Vagina (tissue), 2 donors: Measurements from ENCODE around the gene PARVB. TPM values are rescaled to one million over a fixed set of nuclear protein-coding genes. Genes with fewer than 3 reads are reported as not detected.

ENCODE experiments used
- DNase-seq, 2 donors: peaks; one replicate each; pipeline ENCODE4 v3.0.0-alpha.2; 2017; ENCODE audit errors: extremely low spot score in 2 of 2
- H3K27ac ChIP-seq: fragments of 200-600 bp; sonication (generic); one replicate; pipeline ENCODE4 v1.5.1; 2019
- H3K27me3 ChIP-seq: fragments of 200-600 bp; sonication (generic); one replicate; pipeline ENCODE4 v1.5.1; 2019
- H3K36me3 ChIP-seq, 2 donors: fragments of 200-600 bp; sonication (generic); one replicate each; pipeline ENCODE4 v1.5.1; 2017 to 2019
- H3K4me1 ChIP-seq: fragments of 200-600 bp; sonication (generic); one replicate; pipeline ENCODE4 v1.5.1; 2019
- H3K4me3 ChIP-seq, 2 donors: fragments of 200-600 bp; sonication (generic); 1 replicate in 1 of 2; 2 replicates in 1 of 2; pipeline ENCODE4 v1.5.1; 2016 to 2019
- H3K9me3 ChIP-seq: fragments of 200-600 bp; sonication (generic); one replicate; pipeline ENCODE4 v1.5.1; 2019
- CTCF ChIP-seq, 3 experiments: fragments of 450-650 bp in 2 of 3; fragments of 200-600 bp in 1 of 3; sonication (generic) in 1 of 3; IDR thresholded peaks; one replicate each; pipeline ENCODE4 v1.5.1; 2017 to 2019; ENCODE audit warnings: antibody characterized with exemption in 3 of 3, mild to moderate bottlenecking in 2 of 3, moderate library complexity in 2 of 3
- POLR2A ChIP-seq, 2 donors: fragments of 450-650 bp; IDR thresholded peaks; one replicate each; pipeline ENCODE4 v1.6.1; 2017; ENCODE audit warnings: antibody characterized with exemption in 2 of 2, mild to moderate bottlenecking in 2 of 2, moderate library complexity in 2 of 2
- POLR2AphosphoS5 ChIP-seq, 2 donors: sonication (generic); formaldehyde crosslinking; IDR thresholded peaks; one replicate each; pipeline ENCODE4 v1.9.0; 2017; ENCODE audit warnings: antibody characterized with exemption in 2 of 2, mild to moderate bottlenecking in 2 of 2, low read depth in 1 of 2; ENCODE audit not compliant: insufficient read depth in 1 of 2
- intact Hi-C: fragments of 100-400 bp; cut with DNase I; formaldehyde crosslinking; loops from one replicate; pipeline ENCODE4 v1.15.1; 2023
- total RNA-seq: library from RNA; depleted of rRNA; stranded (reverse); fragments of >200 nt; gene quantifications from one replicate; pipeline ENCODE4 v1.2.3, GENCODE V29; 2016

The PARVB gene
- total RNA-seq, 1 donor from 2014 or later: 11.3 TPM

GRCh38 chr22:44207173-44207980 is 183.3 kb downstream of the PARVB start:
- no peak for TF ChIP-seq POLR2A (IDR thresholded peaks at IDR 0.05)
- TF ChIP-seq CTCF (IDR thresholded peaks at IDR 0.05): no peak
- no peak for TF ChIP-seq POLR2AphosphoS5 (IDR thresholded peaks at IDR 0.05; ENCODE audit: insufficient read depth in 1 of 2, low read depth in 1 of 2)
- intact Hi-C loops: no loop called here
- DNase-seq: no peak
- no peaks in the 10 kb centered on the region for H3K36me3 ChIP-seq
- H3K9me3 ChIP-seq: no peaks in the 10 kb centered on the region
- no peak overlapping the region for H3K27ac ChIP-seq
- peaks cover 10% of the 10 kb centered on the region for H3K4me1 ChIP-seq
- H3K4me3 ChIP-seq: no peak overlapping the region
- no peaks in the 10 kb centered on the region for H3K27me3 ChIP-seq

DNA sequence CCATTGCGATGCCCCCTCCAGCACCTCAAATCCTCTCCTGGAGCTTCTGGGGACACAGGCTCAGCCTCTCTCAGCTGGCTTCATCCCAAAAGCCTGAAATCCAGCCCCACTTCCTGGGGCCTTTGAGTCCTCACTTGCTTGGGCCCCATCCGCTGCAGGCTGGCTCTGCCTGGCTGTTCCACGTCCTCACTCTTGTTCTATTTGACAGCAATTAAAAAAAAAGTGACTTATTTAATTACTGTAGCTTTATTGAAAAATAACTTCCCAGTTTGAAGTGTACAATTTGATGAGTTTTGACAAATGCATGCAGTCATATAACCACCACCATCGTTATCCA is 183.8 kb downstream of the PARVB start:
- Histone ChIP-seq H3K4me3 (no peak overlapping the region), H3K4me1 (peaks cover 15% of the 10 kb centered on the region), H3K27me3 (no peaks in the 10 kb centered on the region), H3K27ac (no peak overlapping the region), H3K9me3 (no peaks in the 10 kb centered on the region), H3K36me3 (no peaks in the 10 kb centered on the region)
- intact Hi-C loops: no loop called here
- no peak for DNase-seq
- no peak for TF ChIP-seq POLR2A (IDR thresholded peaks at IDR 0.05)
- TF ChIP-seq POLR2AphosphoS5 (IDR thresholded peaks at IDR 0.05; ENCODE audit: insufficient read depth in 1 of 2, low read depth in 1 of 2): no peak
- no peak for TF ChIP-seq CTCF (IDR thresholded peaks at IDR 0.05)

DNA sequence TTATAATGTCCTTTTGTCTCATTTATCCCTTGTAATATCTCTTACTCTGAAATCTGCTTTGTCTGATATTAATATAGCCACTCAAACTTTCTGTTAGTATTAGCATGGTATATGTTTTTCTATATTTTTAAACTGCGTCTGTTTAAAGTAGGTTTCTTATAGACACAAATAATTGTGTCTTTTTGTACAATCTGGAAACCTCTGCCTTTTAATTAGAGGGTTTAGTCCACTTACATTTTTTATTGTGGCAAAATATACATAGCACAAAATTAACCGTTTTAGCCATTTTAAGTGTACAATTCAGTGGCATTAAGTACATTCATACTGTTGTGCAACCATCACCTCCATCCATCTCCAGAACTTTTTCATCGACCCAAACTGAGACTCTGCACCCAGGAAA is 185.2 kb downstream of the PARVB start:
- Histone ChIP-seq H3K9me3 (no peaks in the 10 kb centered on the region), H3K4me1 (peaks cover 17% of the 10 kb centered on the region), H3K4me3 (no peak overlapping the region), H3K36me3 (no peaks in the 10 kb centered on the region), H3K27ac (no peak overlapping the region), H3K27me3 (no peaks in the 10 kb centered on the region)
- intact Hi-C loops: no loop called here
- TF ChIP-seq POLR2A (IDR thresholded peaks at IDR 0.05) (no peak), POLR2AphosphoS5 (IDR thresholded peaks at IDR 0.05; ENCODE audit: insufficient read depth in 1 of 2, low read depth in 1 of 2) (no peak), CTCF (IDR thresholded peaks at IDR 0.05) (no peak)
- DNase-seq: no peak

DNA sequence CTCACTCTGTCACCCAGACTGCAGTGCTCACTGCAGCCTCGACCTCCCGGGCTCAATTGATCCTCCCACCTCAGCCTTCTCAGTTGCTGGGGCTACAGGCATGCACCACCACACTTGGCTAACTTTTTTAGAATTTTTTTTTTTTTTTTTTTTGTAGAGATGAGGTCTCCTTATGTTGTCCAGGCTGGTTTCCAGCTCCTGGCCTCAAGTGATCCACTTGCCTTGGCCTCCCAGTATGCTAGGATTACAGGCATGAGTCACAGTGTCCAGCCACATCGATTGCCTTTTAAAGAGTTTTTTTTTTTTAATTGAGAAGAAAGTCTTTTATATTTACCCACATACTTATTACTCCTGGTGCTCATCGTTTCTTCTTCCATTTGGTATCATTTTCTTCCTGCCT is 186.6 kb downstream of the PARVB start:
- Histone ChIP-seq H3K27ac (no peak overlapping the region), H3K4me3 (no peak overlapping the region), H3K4me1 (peaks cover 17% of the 10 kb centered on the region), H3K36me3 (no peaks in the 10 kb centered on the region), H3K27me3 (no peaks in the 10 kb centered on the region), H3K9me3 (no peaks in the 10 kb centered on the region)
- DNase-seq: no peak
- intact Hi-C loops: no loop called here
- TF ChIP-seq POLR2A (IDR thresholded peaks at IDR 0.05) (no peak), CTCF (IDR thresholded peaks at IDR 0.05) (no peak), POLR2AphosphoS5 (IDR thresholded peaks at IDR 0.05; ENCODE audit: insufficient read depth in 1 of 2, low read depth in 1 of 2) (no peak)

DNA sequence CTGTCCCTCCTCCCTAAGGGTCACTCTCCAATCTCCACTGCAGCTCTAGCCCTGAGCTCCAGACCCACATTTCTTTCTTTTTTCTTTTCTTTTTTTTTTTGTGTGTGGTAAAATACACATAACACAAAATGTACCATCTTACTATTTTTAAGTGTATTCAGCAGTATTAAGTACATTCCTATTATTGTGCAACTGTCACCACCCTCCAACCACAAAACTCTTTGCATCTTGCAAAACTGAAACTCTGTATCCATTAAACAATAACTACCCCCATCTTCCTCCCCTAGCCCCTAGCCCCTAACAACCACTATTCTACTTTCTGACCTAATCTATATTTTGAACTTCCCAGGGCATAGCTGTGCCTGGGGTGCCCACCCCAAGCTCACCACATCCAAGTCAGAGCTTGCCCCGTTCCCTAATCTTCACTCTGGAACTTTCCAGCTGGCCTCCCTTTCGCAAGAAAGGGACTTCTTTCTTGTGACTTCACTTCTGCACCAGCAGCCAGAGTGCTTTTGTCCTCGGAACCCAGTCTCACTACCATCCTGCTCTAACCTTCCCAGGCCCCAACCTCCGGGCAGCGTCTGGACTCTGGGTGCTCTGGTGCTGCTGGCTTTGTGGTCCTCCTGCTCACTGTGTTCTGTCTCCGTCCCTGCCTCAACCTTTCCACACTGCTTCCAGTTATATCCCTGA is 187.3 kb downstream of the PARVB start:
- peaks cover 17% of the 10 kb centered on the region for H3K4me1 ChIP-seq
- H3K27me3 ChIP-seq: no peaks in the 10 kb centered on the region
- intact Hi-C loops: no loop called here
- H3K27ac ChIP-seq: peak overlapping the region; percentile 69
- no peaks in the 10 kb centered on the region for H3K36me3 ChIP-seq
- peak in 1 of 2 donors; percentile 93 for DNase-seq
- no peak overlapping the region for H3K4me3 ChIP-seq
- H3K9me3 ChIP-seq: no peaks in the 10 kb centered on the region
- TF ChIP-seq POLR2A (IDR thresholded peaks at IDR 0.05): no peak
